CD4-positive, alpha-beta T cell treated with Interleukin-17A for 4 hours (primary cell): ENCODE results near the gene HIPK2.
A peak's percentile ranks its signal among the peaks of the same experiment; 100 is the strongest.

Experiments
- DNase-seq: peaks from one replicate; pipeline ENCODE4 v3.0.0-alpha.2; 2020; ENCODE audit warnings: mixed read lengths

Gene HIPK2

GRCh38 chr7:139733751-139734150, 44.0 kb downstream of the HIPK2 start:
- no peak for DNase-seq

- DNase-seq, result no peak
These were observed 45.2 kb downstream of the HIPK2 start for GRCh38 chr7:139732471-139733167.

GRCh38 chr7:139731802-139732470, 45.9 kb downstream of the HIPK2 start:
- DNase-seq, result no peak

- peak; percentile 24 for DNase-seq
These were observed 46.8 kb downstream of the HIPK2 start for GRCh38 chr7:139730746-139731612.

GRCh38 chr7:139728203-139728602, 49.6 kb downstream of the HIPK2 start:
- no peak for DNase-seq

DNA sequence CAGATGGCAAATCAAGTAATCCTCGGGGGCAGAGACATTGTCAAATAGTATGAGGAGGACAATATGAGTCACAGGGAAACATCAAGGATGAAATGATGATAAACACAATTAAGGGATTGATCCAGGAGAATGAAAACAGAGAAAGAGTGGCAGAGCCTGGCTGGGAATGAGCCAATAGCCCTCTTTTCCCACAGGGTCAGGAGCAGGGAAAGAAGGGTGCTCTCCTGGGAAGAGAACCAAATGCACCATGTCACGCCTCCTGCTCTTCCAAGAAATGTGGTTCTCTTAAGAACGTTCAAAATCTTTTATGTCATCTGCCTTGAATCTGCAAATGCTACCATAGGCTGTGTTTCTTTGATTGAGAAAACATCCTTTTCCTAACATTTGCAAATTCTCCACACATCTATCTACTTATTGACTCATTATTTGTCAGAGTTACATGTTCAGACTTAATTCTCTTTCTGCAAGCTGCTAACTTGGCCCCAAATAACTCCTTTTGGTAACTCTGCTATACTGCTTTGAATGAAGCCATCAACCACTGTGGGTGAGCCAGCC, 50.6 kb downstream of the HIPK2 start:
- DNase-seq, result no peak

DNA sequence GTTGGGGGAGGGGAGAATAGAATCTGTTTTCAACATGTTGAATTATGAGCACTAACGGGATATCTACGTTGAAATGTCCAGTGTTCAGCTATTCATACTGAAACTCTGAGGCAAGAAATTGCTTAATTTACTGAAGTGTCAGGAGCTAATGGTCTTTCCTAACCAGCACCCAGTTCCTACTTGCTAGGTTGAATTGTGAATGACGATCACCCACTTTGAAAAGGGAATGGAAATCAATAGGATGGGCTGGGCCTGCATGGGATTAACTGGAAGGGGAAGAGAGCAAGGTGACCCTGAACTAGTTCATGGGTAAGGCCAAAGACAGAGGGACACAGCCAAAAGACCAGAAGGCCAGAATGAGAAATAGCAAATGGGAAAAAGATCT, 51.3 kb downstream of the HIPK2 start:
- DNase-seq, result no peak

DNA sequence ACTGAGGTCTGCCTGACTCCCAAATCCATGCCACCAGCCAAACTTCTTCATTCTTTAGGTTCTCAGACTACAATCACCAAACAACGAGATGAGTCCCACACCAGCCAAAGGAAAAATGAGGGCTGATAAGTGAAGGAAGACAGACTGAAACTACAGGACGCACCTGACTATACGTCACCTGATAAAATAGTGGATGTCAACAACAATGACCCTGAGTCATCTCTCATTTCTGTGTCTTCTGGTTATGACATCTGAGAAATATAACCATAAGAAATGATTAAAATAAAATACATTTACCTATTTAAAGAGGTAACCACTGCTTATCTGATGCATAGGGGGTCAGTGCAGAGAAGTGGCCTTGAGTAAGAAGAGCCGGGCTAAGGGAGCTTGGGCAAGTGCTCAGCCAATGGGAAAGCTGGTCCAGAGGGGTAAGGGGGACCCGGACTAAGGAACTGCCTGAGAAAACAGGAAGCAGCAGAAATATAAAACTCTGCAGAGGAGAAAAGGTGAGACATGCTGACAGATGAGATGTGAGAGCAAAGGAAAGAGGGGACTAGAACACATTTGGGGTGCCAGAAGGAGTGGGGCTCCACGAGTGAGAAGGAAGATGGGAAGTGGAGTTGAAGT, 51.8 kb downstream of the HIPK2 start:
- DNase-seq, result no peak

DNA sequence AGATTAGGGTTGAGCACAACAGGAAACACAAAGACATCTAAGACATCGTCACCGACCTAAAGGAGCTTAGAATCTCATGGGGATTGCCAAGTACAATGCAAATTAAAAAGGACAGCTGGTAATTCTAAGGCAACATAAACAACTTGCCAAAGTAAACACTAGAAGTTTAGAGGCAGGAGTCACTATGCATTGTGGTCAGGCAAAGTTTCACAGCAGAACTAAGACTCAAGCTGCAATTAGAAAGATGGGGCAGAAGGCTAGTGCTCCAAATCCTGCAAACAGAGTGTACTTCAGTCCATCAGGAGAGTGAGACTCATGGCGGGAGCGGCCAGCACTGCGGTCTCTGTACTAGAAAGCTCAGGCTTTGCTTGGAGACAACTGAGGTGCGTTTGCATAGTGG, 52.7 kb downstream of the HIPK2 start:
- no peak for DNase-seq

DNA sequence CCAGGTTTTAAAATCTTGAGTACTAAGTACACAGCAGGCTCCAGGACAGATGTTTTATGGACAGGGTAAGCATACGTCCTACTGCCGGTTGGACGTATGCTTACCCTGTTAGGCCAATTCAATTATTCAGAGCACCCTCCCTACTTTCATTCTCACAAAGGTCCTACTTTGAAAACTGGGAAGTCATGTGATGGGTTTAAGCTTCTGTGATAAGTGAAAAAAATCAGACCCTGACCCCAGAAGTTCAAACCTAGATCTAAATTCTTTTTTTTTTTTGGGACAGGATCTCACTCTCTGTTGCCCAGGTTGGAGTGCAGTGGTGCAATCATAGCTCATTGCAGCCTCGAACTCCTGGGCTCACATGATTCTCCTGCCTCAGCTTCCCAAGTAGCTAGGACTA, 55.2 kb downstream of the HIPK2 start:
- DNase-seq, result no peak

- DNase-seq, result no peak
These were observed 56.0 kb downstream of the HIPK2 start for GRCh38 chr7:139721821-139722220.

- no peak for DNase-seq
These were observed 56.4 kb downstream of the HIPK2 start for GRCh38 chr7:139721417-139721816.

- DNase-seq, result peak; percentile 37
These were observed 57.0 kb downstream of the HIPK2 start for GRCh38 chr7:139720705-139721231.

DNA sequence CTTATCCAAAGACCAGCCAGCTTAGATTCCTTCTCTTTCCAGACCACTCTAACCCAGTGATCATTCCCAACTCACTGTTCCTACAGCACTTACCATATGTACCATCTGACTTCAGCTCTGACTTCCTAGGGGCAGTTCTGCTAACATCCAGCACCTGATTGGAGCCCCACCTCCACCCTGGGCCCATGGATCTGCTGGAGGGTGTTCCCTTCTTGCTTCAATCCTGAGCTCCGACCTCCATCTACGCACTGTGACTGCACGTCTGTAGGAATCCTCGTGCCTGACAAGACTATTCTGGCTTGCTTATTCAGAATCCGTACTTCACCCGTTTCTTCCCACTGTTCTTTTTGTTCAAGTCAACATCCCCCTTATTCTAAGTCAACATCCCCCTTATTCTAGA, 57.6 kb downstream of the HIPK2 start:
- DNase-seq, result no peak

- no peak for DNase-seq
These were observed 58.9 kb downstream of the HIPK2 start for GRCh38 chr7:139718859-139719258.

DNA sequence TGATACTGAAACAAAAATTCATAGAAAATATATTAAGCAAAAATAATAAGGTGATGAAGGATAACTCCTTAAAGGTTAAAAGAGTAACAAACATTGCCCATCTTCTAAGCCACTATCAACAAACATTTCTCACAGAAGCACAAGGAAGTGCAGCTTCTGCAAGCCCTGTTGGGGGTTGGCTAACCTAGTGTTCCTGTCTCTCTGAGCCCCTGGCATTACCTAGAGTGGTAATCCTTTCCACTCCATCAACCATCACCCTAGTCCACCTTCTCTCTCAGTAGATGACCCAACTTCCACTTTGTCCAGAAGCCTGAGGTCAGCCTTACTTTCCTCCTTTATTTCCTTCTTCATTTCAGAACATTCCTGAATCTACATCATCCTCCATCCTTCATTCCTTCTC, 59.7 kb downstream of the HIPK2 start:
- no peak for DNase-seq

DNA sequence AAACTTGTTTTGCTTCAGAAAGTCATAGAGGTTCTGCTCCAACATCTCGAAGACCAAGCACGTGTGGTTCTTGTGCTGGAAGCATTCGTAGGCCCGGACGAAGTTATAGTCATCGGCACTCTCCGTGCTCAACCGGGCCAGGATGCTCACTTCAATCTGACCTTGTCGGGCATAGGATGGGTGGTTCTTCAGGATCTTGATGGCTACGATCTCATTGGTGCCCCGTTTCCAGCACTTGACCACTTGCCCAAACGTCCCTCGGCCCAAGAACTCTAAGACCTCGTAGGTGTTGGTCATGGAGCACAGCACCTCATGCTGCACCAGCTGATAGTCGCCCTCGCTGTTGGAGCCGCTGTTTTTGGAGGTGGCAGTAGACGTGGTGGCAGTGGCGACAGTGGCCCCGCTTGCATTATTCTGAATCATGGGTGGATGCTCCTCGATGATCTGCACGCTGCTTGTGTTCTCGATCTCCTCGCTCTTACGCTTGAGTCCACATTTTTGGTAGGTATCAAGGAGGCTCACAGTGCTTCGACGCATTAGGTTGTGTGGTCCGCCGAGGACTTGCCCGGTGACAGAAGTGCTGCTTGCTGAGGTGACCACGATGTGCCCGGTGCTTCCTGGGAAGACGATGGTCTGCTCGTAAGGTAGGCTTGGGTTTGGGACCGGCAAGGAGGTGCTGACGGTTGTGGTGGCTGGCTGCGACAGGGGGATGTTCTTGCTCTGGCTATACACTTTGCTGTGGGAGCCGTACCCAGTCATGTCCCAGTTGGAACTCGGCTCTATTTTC, 61.4 kb downstream of the HIPK2 start:
- DNase-seq, result no peak

GRCh38 chr7:139715194-139715815, 62.5 kb downstream of the HIPK2 start:
- DNase-seq, result no peak

- DNase-seq, result no peak
These were observed 63.5 kb downstream of the HIPK2 start for GRCh38 chr7:139714163-139714901.

- no peak for DNase-seq
These were observed 64.2 kb downstream of the HIPK2 start for GRCh38 chr7:139713526-139714162.
